Cardiac fibroblast (primary cell): Measurements from ENCODE around the gene CCDC32.

Source experiments
- DNase-seq, 2 donors: peaks; one replicate each; pipeline versions ENCODE4 v3.0.0 to v3.0.0-alpha.2; 2010; ENCODE audit warnings: low read depth in 2 of 2
- H3K4me3 ChIP-seq, 2 donors: replicated peaks in 1 of 2; 1 replicate in 1 of 2; 2 replicates in 1 of 2; pipeline ENCODE4 v1.5.1; 2011; ENCODE audit warnings: low read depth in 2 of 2, low read length in 2 of 2, mild to moderate bottlenecking in 2 of 2, moderate library complexity in 1 of 2
- TF ChIP-seq, protein P1 (sequence below): IDR thresholded peaks from one replicate; pipeline ENCODE4 v1.5.1; 2011; ENCODE audit warnings: low read depth, mild to moderate bottlenecking, low read length, inconsistent platforms

CCDC32 gene

DNA sequence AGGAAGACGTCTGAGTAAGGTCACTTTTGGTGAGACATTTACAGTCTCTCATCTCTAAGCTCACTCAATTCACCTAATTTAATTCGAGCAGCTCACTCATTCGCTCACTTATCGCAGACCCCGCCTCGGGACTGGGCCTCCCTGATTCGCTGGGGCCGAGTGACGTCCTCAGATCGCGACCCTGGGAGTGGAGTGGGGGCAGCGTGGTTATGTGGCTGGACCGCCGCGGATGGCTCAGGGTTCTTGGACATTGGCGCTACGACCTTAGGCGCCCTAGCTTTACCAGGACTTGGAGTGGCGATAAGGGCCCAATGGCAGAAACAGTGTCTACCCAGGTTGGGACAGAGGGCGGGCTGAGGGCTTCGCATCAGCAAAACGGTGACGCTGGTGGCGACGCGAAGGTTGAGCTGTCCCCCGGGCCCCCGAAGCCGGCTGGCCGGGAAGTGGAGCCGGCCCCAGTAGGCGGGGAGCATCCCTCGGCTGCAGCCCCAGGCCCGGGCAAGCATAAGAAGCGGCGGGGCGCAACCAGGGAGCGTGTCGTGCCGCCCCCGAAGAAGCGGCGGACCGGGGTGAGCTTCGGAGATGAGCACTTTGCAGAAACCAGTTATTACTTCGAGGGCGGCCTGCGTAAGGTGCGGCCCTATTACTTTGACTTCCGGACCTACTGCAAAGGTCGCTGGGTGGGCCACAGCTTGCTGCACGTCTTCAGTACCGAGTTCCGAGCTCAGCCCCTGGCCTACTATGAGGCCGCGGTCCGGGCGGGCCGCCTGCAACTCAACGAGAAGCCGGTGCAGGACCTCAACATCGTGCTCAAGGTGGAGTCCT, 4.5 kb upstream of the CCDC32 start, which contains the start of gene RPUSD2:
Gene RPUSD2, plus strand, starts transcription at position 171 of the 825 bp plus-strand sequence. Its CDS starts 39 bp downstream, at position 210.
- peak; percentile 88 to 92 for DNase-seq
- TF ChIP-seq, protein P1, sequence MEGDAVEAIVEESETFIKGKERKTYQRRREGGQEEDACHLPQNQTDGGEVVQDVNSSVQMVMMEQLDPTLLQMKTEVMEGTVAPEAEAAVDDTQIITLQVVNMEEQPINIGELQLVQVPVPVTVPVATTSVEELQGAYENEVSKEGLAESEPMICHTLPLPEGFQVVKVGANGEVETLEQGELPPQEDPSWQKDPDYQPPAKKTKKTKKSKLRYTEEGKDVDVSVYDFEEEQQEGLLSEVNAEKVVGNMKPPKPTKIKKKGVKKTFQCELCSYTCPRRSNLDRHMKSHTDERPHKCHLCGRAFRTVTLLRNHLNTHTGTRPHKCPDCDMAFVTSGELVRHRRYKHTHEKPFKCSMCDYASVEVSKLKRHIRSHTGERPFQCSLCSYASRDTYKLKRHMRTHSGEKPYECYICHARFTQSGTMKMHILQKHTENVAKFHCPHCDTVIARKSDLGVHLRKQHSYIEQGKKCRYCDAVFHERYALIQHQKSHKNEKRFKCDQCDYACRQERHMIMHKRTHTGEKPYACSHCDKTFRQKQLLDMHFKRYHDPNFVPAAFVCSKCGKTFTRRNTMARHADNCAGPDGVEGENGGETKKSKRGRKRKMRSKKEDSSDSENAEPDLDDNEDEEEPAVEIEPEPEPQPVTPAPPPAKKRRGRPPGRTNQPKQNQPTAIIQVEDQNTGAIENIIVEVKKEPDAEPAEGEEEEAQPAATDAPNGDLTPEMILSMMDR: no peak
- peak within 1 kb of the TSS; percentile 90 to 93 for H3K4me3 ChIP-seq

GRCh38 chr15:40567111-40567510, 2.3 kb upstream of the CCDC32 start:
- TF ChIP-seq, protein P1: peak; percentile 29
- peak; percentile 22 to 25 for DNase-seq
- H3K4me3 ChIP-seq: no peak overlapping the region

- H3K4me3 ChIP-seq: peak overlapping the region; percentile 86 to 88
- TF ChIP-seq, protein P1: no peak
- DNase-seq: no peak
These were observed 744 bp upstream of the CCDC32 start for GRCh38 chr15:40565333-40566238.

GRCh38 chr15:40563426-40563825, 1.4 kb downstream of the CCDC32 start:
- peak in 1 of 2 donors; percentile 24 for DNase-seq
- TF ChIP-seq, protein P1: no peak
- H3K4me3 ChIP-seq: no peak overlapping the region

- peak in 1 of 2 donors; percentile 7 for DNase-seq
- TF ChIP-seq, protein P1: no peak
These were observed 2.2 kb downstream of the CCDC32 start for GRCh38 chr15:40562691-40563090.

GRCh38 chr15:40558952-40559742, 5.7 kb downstream of the CCDC32 start:
- DNase-seq: no peak
- TF ChIP-seq, protein P1: no peak
- H3K4me3 ChIP-seq: no peak overlapping the region

More at GRCh38 chr15:40562691-40563090, 2.2 kb downstream of the CCDC32 start:
- H3K4me3 ChIP-seq: no peak overlapping the region
